Activated naive CD8-positive, alpha-beta T cell (primary cell): ENCODE measurements around the gene NCBP2.
A peak's percentile ranks its signal among the peaks of the same experiment; 100 is the strongest.
"Not testable (repeated sequence)": the region's sequence is repeated elsewhere in the genome, so short reads cannot be mapped to it uniquely, and the experiment has no call there.

Source experiments
- H3K27ac Mint-ChIP-seq: one replicate; pipeline ENCODE4 v1.8.0; 2021; ENCODE audit warnings: mixed read lengths
- H3K27me3 Mint-ChIP-seq: one replicate; pipeline ENCODE4 v1.8.0; 2021; ENCODE audit warnings: mixed read lengths
- H3K36me3 Mint-ChIP-seq: one replicate; pipeline ENCODE4 v1.8.0; 2021; ENCODE audit warnings: mixed read lengths
- H3K4me1 Mint-ChIP-seq: one replicate; pipeline ENCODE4 v1.8.0; 2021; ENCODE audit warnings: low read depth, mixed read lengths
- H3K4me3 Mint-ChIP-seq: one replicate; pipeline ENCODE4 v1.8.0; 2021; ENCODE audit warnings: mild to moderate bottlenecking, mixed read lengths
- H3K9me3 Mint-ChIP-seq: one replicate; pipeline ENCODE4 v1.8.0; 2021; ENCODE audit warnings: low read depth, mixed read lengths

Gene NCBP2

GRCh38 chr3:196962108-196962929 lies 20.0 kb upstream of the NCBP2 start:
- Mint-ChIP-seq H3K27me3 (peaks cover 5% of the 10 kb centered on the region), H3K9me3 (no peaks in the 10 kb centered on the region), H3K27ac (no peak overlapping the region), H3K4me1 (no peaks in the 10 kb centered on the region), H3K36me3 (no peaks in the 10 kb centered on the region), H3K4me3 (no peak overlapping the region)

- no peaks in the 10 kb centered on the region for H3K36me3 Mint-ChIP-seq
- no peaks in the 10 kb centered on the region for H3K4me1 Mint-ChIP-seq
- no peaks in the 10 kb centered on the region for H3K9me3 Mint-ChIP-seq
- peaks cover 5% of the 10 kb centered on the region for H3K27me3 Mint-ChIP-seq
- H3K27ac Mint-ChIP-seq, result no peak overlapping the region
- H3K4me3 Mint-ChIP-seq, result no peak overlapping the region
These were observed 12.5 kb upstream of the NCBP2 start for GRCh38 chr3:196954832-196955231.

- no peaks in the 10 kb centered on the region for H3K27me3 Mint-ChIP-seq
- H3K9me3 Mint-ChIP-seq, result no peaks in the 10 kb centered on the region
- no peaks in the 10 kb centered on the region for H3K4me1 Mint-ChIP-seq
- no peak overlapping the region for H3K4me3 Mint-ChIP-seq
- no peaks in the 10 kb centered on the region for H3K36me3 Mint-ChIP-seq
- no peak overlapping the region for H3K27ac Mint-ChIP-seq
These were observed 9.0 kb upstream of the NCBP2 start for GRCh38 chr3:196951371-196951770.

DNA sequence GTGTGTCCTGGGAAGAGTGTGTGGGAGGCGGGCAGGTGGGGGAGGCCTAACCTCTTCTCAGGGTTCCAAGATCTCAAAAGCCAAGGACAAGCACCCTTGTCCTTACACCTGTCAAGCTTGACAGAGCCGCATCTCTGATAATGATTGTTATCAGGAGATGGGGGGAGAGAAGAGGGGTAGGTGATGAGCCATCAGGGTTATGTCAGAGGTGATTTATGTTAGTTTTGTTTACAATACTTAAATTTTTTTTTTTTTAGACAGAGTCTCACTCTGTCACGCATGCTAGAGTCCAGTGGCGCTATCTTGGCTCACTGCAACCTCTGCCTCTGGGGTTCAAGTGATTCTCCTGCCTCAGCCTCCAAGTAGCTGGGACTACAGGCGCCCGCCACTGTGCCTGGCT lies 7.4 kb upstream of the NCBP2 start:
- Mint-ChIP-seq H3K4me3 (no peak overlapping the region), H3K4me1 (peaks cover 2% of the 10 kb centered on the region), H3K27me3 (no peaks in the 10 kb centered on the region), H3K27ac (no peak overlapping the region), H3K9me3 (no peaks in the 10 kb centered on the region), H3K36me3 (no peaks in the 10 kb centered on the region)

DNA sequence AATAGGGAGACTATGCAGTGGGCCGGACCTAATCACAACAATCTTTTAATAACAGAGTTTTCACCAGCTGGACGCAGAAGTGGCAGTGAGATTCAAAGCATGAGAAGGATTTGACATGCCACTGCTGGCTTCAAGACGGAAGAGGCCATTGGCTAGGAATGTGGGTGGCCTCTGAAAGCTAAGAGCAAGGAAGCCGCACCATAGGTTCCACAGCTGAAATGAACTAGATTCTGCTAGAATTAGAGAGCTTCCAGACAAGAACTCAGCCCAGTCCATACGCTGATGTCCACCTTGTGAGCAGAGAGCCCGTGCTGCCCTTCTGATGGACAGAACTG lies 6.9 kb upstream of the NCBP2 start:
- Mint-ChIP-seq H3K36me3 (no peaks in the 10 kb centered on the region), H3K27me3 (no peaks in the 10 kb centered on the region), H3K27ac (no peak overlapping the region), H3K9me3 (no peaks in the 10 kb centered on the region), H3K4me1 (peaks cover 7% of the 10 kb centered on the region), H3K4me3 (no peak overlapping the region)

DNA sequence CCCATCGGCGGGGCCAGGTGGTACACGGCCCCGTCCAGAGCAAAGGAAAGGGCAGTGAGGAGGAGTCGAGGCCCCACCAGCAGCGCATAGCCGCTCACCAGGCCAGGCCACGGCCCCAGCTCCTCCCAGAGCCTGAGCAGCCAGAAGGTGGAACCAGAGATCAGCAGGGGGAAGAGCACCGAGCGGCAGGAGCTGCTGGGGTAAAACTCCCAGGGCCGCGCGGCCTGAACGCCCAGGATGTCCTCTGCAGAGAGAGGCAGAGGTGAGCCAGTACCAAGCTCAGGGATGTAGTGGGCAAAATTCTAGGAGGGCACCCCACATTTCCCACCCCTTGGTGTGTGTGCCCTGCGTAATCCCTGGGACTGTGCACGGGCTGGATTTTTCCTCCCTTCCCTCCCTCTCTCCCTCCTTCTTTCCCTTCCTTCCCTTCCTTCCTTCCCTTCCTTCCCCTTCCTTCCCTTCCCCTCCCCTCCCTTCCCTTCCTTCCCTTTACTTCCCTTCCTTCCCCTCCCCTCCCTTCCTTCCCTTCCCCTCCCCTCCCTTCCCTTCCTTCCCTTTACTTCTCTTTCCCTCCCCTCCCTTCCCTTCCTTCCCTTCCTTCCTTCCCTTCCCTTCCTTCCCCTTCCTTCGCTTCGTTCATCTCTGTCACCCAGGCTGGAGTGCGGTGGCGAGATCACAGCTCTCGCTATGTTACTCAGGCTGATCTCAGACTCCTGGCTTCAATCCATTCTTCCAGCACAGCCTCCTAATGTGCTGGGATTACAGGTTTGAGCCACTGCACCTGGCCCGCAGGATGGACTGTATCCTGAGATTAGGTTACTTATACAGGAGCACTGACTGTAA lies 6.3 kb upstream of the NCBP2 start:
- H3K4me1 Mint-ChIP-seq, result peaks cover 13% of the 10 kb centered on the region
- no peaks in the 10 kb centered on the region for H3K36me3 Mint-ChIP-seq
- H3K27ac Mint-ChIP-seq, result no peak overlapping the region
- no peaks in the 10 kb centered on the region for H3K27me3 Mint-ChIP-seq
- no peaks in the 10 kb centered on the region for H3K9me3 Mint-ChIP-seq
- no peak overlapping the region for H3K4me3 Mint-ChIP-seq

GRCh38 chr3:196947860-196948441 lies 5.6 kb upstream of the NCBP2 start:
- no peak overlapping the region for H3K27ac Mint-ChIP-seq

GRCh38 chr3:196947136-196947859 lies 5.0 kb upstream of the NCBP2 start:
- Mint-ChIP-seq H3K27ac (no peak overlapping the region), H3K4me1 (peaks cover 22% of the 10 kb centered on the region), H3K4me3 (no peak overlapping the region), H3K27me3 (no peaks in the 10 kb centered on the region), H3K9me3 (no peaks in the 10 kb centered on the region), H3K36me3 (peaks cover 5% of the 10 kb centered on the region)

More at GRCh38 chr3:196947860-196948441, 5.6 kb upstream of the NCBP2 start:
- H3K4me3 Mint-ChIP-seq, result no peak overlapping the region
- H3K9me3 Mint-ChIP-seq, result no peaks in the 10 kb centered on the region
- H3K27me3 Mint-ChIP-seq, result no peaks in the 10 kb centered on the region
- peaks cover 5% of the 10 kb centered on the region for H3K36me3 Mint-ChIP-seq
- H3K4me1 Mint-ChIP-seq, result peaks cover 20% of the 10 kb centered on the region

- Mint-ChIP-seq H3K4me1 (peaks cover 45% of the 10 kb centered on the region), H3K27ac (peak overlapping the region; percentile 89), H3K4me3 (peak overlapping the region; percentile 99)
- H3K36me3 Mint-ChIP-seq, H3K9me3 Mint-ChIP-seq, H3K27me3 Mint-ChIP-seq: not testable (repeated sequence)
These were observed 1.9 kb upstream of the NCBP2 start for GRCh38 chr3:196944037-196944790.

GRCh38 chr3:196942915-196943277 lies 568 bp upstream of the NCBP2 start:
- peaks cover 7% of the 10 kb centered on the region for H3K36me3 Mint-ChIP-seq
- H3K9me3 Mint-ChIP-seq, result no peaks in the 10 kb centered on the region
- H3K4me3 Mint-ChIP-seq, result peak overlapping the region; percentile 99
- peaks cover 51% of the 10 kb centered on the region for H3K4me1 Mint-ChIP-seq
- H3K27ac Mint-ChIP-seq, result peak overlapping the region; percentile 89
- H3K27me3 Mint-ChIP-seq, result no peaks in the 10 kb centered on the region

GRCh38 chr3:196941729-196942225 lies 551 bp downstream of the NCBP2 start:
- Mint-ChIP-seq H3K9me3 (no peaks in the 10 kb centered on the region), H3K27ac (peak overlapping the region; percentile 96), H3K4me3 (peak overlapping the region; percentile 99), H3K27me3 (no peaks in the 10 kb centered on the region), H3K4me1 (peaks cover 51% of the 10 kb centered on the region), H3K36me3 (peaks cover 7% of the 10 kb centered on the region)

- peak overlapping the region; percentile 76 for H3K27ac Mint-ChIP-seq
- H3K27me3 Mint-ChIP-seq, result no peaks in the 10 kb centered on the region
- H3K9me3 Mint-ChIP-seq, result no peaks in the 10 kb centered on the region
- H3K36me3 Mint-ChIP-seq, result peaks cover 7% of the 10 kb centered on the region
- peaks cover 37% of the 10 kb centered on the region for H3K4me1 Mint-ChIP-seq
- H3K4me3 Mint-ChIP-seq, result peak overlapping the region; percentile 36
These were observed 3.8 kb downstream of the NCBP2 start for GRCh38 chr3:196938576-196938975.

- H3K9me3 Mint-ChIP-seq, result no peaks in the 10 kb centered on the region
- H3K27ac Mint-ChIP-seq, result peak overlapping the region; percentile 55
- H3K36me3 Mint-ChIP-seq, result peaks cover 4% of the 10 kb centered on the region
- H3K4me1 Mint-ChIP-seq, result peaks cover 32% of the 10 kb centered on the region
- H3K27me3 Mint-ChIP-seq, result no peaks in the 10 kb centered on the region
- H3K4me3 Mint-ChIP-seq, result no peak overlapping the region
These were observed 4.2 kb downstream of the NCBP2 start for GRCh38 chr3:196938124-196938523.

DNA sequence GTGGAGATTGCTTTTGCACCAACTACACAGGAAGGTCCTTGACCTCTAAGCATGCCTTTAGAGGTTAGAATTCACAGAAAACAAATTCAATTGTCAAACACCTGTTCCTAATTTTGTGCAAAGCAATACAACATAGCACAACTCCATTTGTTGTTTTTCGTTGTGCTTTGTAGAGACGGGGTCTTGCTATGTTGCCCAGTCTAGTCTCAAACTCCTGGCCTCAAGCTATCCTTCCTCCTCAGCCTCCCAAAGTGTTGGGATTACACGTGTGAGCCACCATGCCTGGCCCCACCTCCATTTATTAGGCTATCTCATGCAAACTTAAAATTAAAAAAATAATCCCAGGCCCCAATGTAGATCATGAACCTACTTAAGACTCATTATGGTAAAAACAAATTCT lies 6.0 kb downstream of the NCBP2 start:
- H3K27ac Mint-ChIP-seq, result peak overlapping the region; percentile 46

More for the DNA sequence above, 6.0 kb downstream of the NCBP2 start:
- Mint-ChIP-seq H3K27me3 (no peaks in the 10 kb centered on the region), H3K4me1 (peaks cover 26% of the 10 kb centered on the region), H3K36me3 (peaks cover under 1% of the 10 kb centered on the region), H3K4me3 (no peak overlapping the region), H3K9me3 (no peaks in the 10 kb centered on the region)
